ENCODE measurements around the gene HNRNPLL. TPM values are rescaled to one million over a fixed set of nuclear protein-coding genes. Genes with fewer than 3 reads are reported as not detected.

HNRNPLL gene
- total and polyA plus RNA-seq, 2 experiments from 2014 or later, result 42.5 to 53.4 TPM

- no peak for TF ChIP-seq ZNF331 (CRISPR knock-in tag; IDR thresholded peaks at IDR 0.05; ENCODE audit: low read depth)
- no peak for TF ChIP-seq REST (IDR thresholded peaks at IDR 0.05; ENCODE audit: unreplicated experiment)
Observed at GRCh38 chr2:38529208-38529607, 73.5 kb downstream of the HNRNPLL start (continued).

- H3K4me1 ChIP-seq (ENCODE audit: insufficient read depth), result peaks cover 1% of the 10 kb centered on the region
- no peak for DNase-seq (ENCODE audit: low spot score)
- TF ChIP-seq NANOG (IDR thresholded peaks at IDR 0.05; ENCODE audit: borderline replicate concordance) (no peak), CREB1 (CRISPR knock-in tag; IDR thresholded peaks at IDR 0.05; ENCODE audit: low read depth) (no peak), ZNF462 (CRISPR knock-in tag; IDR thresholded peaks at IDR 0.05) (no peak), ETS1 (IDR thresholded peaks at IDR 0.05) (no peak), ZNF331 (CRISPR knock-in tag; IDR thresholded peaks at IDR 0.05; ENCODE audit: low read depth) (no peak), EZH2 (IDR thresholded peaks at IDR 0.05; ENCODE audit: low read depth, unreplicated experiment) (no peak), CTCF (conservative IDR thresholded peaks at IDR 0.05; ENCODE audit: low read depth in 2 of 2) (no peak), ZNF114 (CRISPR knock-in tag; IDR thresholded peaks at IDR 0.05) (no peak)
- H3K36me3 ChIP-seq (ENCODE audit: insufficient read depth), result no peaks in the 10 kb centered on the region
- Mint-ChIP-seq H3K4me3 (peak overlapping the region; percentile 36; the same call in 1 of the 3 replicates), H3K36me3 (ENCODE audit: low read depth) (no peaks in the 10 kb centered on the region), H3K4me1 (peaks cover 11% of the 10 kb centered on the region), H3K27me3 (ENCODE audit: insufficient read depth, low read depth, poor library complexity) (peaks cover 6% of the 10 kb centered on the region), H3K9me3 (no peaks in the 10 kb centered on the region), H3K27ac (no peak overlapping the region)
- H3K27me3 ChIP-seq (ENCODE audit: insufficient read depth), result no peaks in the 10 kb centered on the region
- peak overlapping the region; percentile 66; the same call in 1 of the 2 replicates for H3K4me2 ChIP-seq
- no peaks in the 10 kb centered on the region for H4K20me1 ChIP-seq (replicated peaks; ENCODE audit: insufficient read depth)
- ATAC-seq, result no peak
- H2AFZ ChIP-seq, result peak overlapping the region; percentile 43; the same call in 1 of the 2 replicates
- no peaks in the 10 kb centered on the region for H3K79me2 ChIP-seq (replicated peaks; ENCODE audit: insufficient read depth)
- H3K4me3 ChIP-seq, result peak overlapping the region; percentile 39
- no peak overlapping the region for H3K27ac ChIP-seq (ENCODE audit: low read depth)
- no peaks in the 10 kb centered on the region for H3F3A ChIP-seq (replicated peaks; ENCODE audit: low read depth)
- no peaks in the 10 kb centered on the region for H3K9me2 ChIP-seq (ENCODE audit: insufficient read depth)
Observed at GRCh38 chr2:38528534-38528933, 74.2 kb downstream of the HNRNPLL start.
